Osteoblast (primary cell): ENCODE measurements around the gene CCDC6. TPM values are rescaled to one million over a fixed set of nuclear protein-coding genes. Genes with fewer than 3 reads are reported as not detected.

Experiments
- DNase-seq: peaks from one replicate; pipeline ENCODE4 v3.0.0; 2011; ENCODE audit warnings: low spot score, mixed read lengths; ENCODE audit not compliant: insufficient read length; ENCODE audit errors: missing footprints
- H2AFZ ChIP-seq: 2 replicates; pipeline ENCODE4 v1.6.0; 2011; ENCODE audit warnings: mild to moderate bottlenecking, low read length
- H3K27ac ChIP-seq: 2 replicates; pipeline ENCODE4 v1.5.1; 2011; ENCODE audit warnings: mild to moderate bottlenecking, low read depth, low read length, moderate library complexity
- H3K27me3 ChIP-seq: 2 replicates; pipeline ENCODE4 v1.6.0; 2012; ENCODE audit warnings: mild to moderate bottlenecking, control low read depth, inconsistent platforms, low read length, moderate library complexity; ENCODE audit not compliant: insufficient read depth
- H3K36me3 ChIP-seq: 2 replicates; pipeline ENCODE4 v1.5.1; 2011; ENCODE audit warnings: mild to moderate bottlenecking, low read length, control low read depth, moderate library complexity; ENCODE audit not compliant: insufficient read depth
- H3K4me1 ChIP-seq: 2 replicates; pipeline ENCODE4 v1.5.1; 2011; ENCODE audit warnings: mild to moderate bottlenecking, low read length, control low read depth, moderate library complexity; ENCODE audit not compliant: insufficient read depth
- H3K4me2 ChIP-seq: 2 replicates; pipeline ENCODE4 v1.6.0; 2011; ENCODE audit warnings: mild to moderate bottlenecking, low read length; ENCODE audit not compliant: insufficient read depth
- H3K4me3 ChIP-seq: fragments of 200-600 bp; sonication (generic); 3 replicates; pipeline ENCODE4 v1.5.1; 2012; ENCODE audit warnings: mild to moderate bottlenecking, low read length, inconsistent platforms; ENCODE audit not compliant: insufficient read depth
- H3K79me2 ChIP-seq: 2 replicates; pipeline ENCODE4 v1.6.0; 2012; ENCODE audit warnings: mild to moderate bottlenecking, low read length, control low read depth, inconsistent platforms; ENCODE audit not compliant: insufficient read depth
- H3K9me3 ChIP-seq: 2 replicates; pipeline ENCODE4 v1.5.1; 2011; ENCODE audit warnings: low read depth, low read length, control low read depth
- H4K20me1 ChIP-seq: 2 replicates; pipeline ENCODE4 v1.6.0; 2012; ENCODE audit warnings: mild to moderate bottlenecking, low read length, control low read depth; ENCODE audit not compliant: insufficient read depth
- total RNA-seq: library from RNA; depleted of rRNA; stranded (reverse); fragments of >200 nt; gene quantifications from 2 replicates; pipeline ENCODE4 v1.2.3, GENCODE V29; 2012
- TF ChIP-seq, protein P1 (sequence below): IDR thresholded peaks from 2 replicates; pipeline ENCODE4 v1.5.1; 2011; ENCODE audit warnings: mild to moderate bottlenecking, low read depth, low read length, moderate library complexity; ENCODE audit errors: extremely low read depth

Gene CCDC6
- total RNA-seq, 1 donor, result 51.8 TPM

- H3K4me1 ChIP-seq, result no peaks in the 10 kb centered on the region
- no peaks in the 10 kb centered on the region for H4K20me1 ChIP-seq
- H3K9me3 ChIP-seq, result no peaks in the 10 kb centered on the region
- TF ChIP-seq, protein P1, sequence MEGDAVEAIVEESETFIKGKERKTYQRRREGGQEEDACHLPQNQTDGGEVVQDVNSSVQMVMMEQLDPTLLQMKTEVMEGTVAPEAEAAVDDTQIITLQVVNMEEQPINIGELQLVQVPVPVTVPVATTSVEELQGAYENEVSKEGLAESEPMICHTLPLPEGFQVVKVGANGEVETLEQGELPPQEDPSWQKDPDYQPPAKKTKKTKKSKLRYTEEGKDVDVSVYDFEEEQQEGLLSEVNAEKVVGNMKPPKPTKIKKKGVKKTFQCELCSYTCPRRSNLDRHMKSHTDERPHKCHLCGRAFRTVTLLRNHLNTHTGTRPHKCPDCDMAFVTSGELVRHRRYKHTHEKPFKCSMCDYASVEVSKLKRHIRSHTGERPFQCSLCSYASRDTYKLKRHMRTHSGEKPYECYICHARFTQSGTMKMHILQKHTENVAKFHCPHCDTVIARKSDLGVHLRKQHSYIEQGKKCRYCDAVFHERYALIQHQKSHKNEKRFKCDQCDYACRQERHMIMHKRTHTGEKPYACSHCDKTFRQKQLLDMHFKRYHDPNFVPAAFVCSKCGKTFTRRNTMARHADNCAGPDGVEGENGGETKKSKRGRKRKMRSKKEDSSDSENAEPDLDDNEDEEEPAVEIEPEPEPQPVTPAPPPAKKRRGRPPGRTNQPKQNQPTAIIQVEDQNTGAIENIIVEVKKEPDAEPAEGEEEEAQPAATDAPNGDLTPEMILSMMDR, result no peak
- no peak for DNase-seq
- no peak overlapping the region for H2AFZ ChIP-seq
- no peak overlapping the region for H3K27ac ChIP-seq
- no peak overlapping the region for H3K4me2 ChIP-seq
- no peaks in the 10 kb centered on the region for H3K36me3 ChIP-seq
- peaks cover 3% of the 10 kb centered on the region for H3K27me3 ChIP-seq
- H3K4me3 ChIP-seq, result no peak overlapping the region
- H3K79me2 ChIP-seq, result no peaks in the 10 kb centered on the region
Measured at GRCh38 chr10:59741048-59741447, 165.3 kb downstream of the CCDC6 start.

Other genes with a start within 250 kb of the CCDC6 start
- gene SLC16A9, start 196.7 kb downstream of the CCDC6 start, total RNA-seq, result 0.72 and 1.2 TPM in 2 replicates
- not detected in 2 replicates for gene MRLN, start 153.1 kb downstream of the CCDC6 start, total RNA-seq